ENCODE results near the gene ZDHHC1. TPM values are rescaled to one million over a fixed set of nuclear protein-coding genes. Genes with fewer than 3 reads are reported as not detected.

Gene ZDHHC1
- total RNA-seq, 2 donors from 2014 or later, result 15.0 to 28.7 TPM

DNA sequence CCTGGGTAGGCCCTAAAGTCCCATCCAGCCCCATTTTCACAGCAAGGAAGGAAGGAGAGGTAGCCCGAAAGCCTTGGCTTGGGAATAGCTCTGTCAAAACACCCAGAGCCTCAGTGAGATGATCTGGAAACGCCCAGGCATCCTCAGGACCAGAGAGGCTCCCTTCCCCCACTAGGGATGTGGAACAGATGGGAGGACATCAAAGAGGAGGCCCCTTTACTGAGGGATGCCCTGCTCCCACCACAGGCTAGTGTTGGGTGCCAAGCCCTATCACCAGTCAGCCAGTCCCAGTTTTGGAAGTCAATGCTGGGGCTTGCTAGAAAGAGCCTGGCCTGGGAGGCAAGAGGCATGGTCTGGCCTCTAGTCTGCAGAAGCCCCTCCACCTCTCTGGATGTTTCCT is 27.7 kb downstream of the ZDHHC1 start:
- no peak overlapping the region for H3K4me3 ChIP-seq
- no peaks in the 10 kb centered on the region for H3K36me3 ChIP-seq
- ATAC-seq (ENCODE audit: insufficient number of reproducible peaks, low FRiP score, low read depth), result no peak
- DNase-seq (ENCODE audit: low spot score), result no peak
- H3K27ac ChIP-seq, result no peak overlapping the region
- H3K27me3 ChIP-seq (replicated peaks; ENCODE audit: insufficient read depth), result no peaks in the 10 kb centered on the region
- TF ChIP-seq, protein P1, sequence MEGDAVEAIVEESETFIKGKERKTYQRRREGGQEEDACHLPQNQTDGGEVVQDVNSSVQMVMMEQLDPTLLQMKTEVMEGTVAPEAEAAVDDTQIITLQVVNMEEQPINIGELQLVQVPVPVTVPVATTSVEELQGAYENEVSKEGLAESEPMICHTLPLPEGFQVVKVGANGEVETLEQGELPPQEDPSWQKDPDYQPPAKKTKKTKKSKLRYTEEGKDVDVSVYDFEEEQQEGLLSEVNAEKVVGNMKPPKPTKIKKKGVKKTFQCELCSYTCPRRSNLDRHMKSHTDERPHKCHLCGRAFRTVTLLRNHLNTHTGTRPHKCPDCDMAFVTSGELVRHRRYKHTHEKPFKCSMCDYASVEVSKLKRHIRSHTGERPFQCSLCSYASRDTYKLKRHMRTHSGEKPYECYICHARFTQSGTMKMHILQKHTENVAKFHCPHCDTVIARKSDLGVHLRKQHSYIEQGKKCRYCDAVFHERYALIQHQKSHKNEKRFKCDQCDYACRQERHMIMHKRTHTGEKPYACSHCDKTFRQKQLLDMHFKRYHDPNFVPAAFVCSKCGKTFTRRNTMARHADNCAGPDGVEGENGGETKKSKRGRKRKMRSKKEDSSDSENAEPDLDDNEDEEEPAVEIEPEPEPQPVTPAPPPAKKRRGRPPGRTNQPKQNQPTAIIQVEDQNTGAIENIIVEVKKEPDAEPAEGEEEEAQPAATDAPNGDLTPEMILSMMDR (IDR thresholded peaks at IDR 0.05), result no peak
- no peaks in the 10 kb centered on the region for H3K9me3 ChIP-seq
- H3K4me1 ChIP-seq (ENCODE audit: control insufficient read depth in 1 of 2, low read depth in 2 of 2), result peaks cover 3 to 9% of the 10 kb centered on the region in 2 donors

DNA sequence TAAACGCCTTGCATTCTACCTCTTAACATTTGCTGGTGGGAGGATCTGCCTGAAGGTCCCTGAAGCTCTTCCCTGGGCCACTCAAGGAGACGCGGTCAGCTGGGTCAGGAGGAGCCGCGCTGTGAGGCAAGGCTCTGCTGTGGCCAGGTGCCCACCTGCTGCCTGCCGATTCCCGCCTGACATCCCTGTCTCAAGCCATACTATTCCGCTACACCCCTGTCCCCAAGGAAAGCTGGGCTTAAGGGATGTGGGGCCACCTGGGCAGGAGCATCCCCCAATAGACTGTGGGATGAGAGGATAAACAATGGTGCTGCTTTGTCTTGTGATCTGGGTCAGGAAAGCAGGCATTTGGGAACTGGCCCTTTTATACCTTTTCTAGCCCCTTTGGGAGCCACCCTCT is 28.1 kb downstream of the ZDHHC1 start:
- ATAC-seq (ENCODE audit: insufficient number of reproducible peaks, low FRiP score, low read depth), result no peak
- H3K27me3 ChIP-seq (replicated peaks; ENCODE audit: insufficient read depth), result no peaks in the 10 kb centered on the region
- peaks cover 2 to 5% of the 10 kb centered on the region in 2 donors for H3K4me1 ChIP-seq (ENCODE audit: control insufficient read depth in 1 of 2, low read depth in 2 of 2)
- no peak overlapping the region for H3K27ac ChIP-seq
- no peak for DNase-seq (ENCODE audit: low spot score)
- H3K4me3 ChIP-seq, result no peak overlapping the region
- no peaks in the 10 kb centered on the region for H3K9me3 ChIP-seq
- TF ChIP-seq, protein P1 (IDR thresholded peaks at IDR 0.05), result no peak
- H3K36me3 ChIP-seq, result no peaks in the 10 kb centered on the region

DNA sequence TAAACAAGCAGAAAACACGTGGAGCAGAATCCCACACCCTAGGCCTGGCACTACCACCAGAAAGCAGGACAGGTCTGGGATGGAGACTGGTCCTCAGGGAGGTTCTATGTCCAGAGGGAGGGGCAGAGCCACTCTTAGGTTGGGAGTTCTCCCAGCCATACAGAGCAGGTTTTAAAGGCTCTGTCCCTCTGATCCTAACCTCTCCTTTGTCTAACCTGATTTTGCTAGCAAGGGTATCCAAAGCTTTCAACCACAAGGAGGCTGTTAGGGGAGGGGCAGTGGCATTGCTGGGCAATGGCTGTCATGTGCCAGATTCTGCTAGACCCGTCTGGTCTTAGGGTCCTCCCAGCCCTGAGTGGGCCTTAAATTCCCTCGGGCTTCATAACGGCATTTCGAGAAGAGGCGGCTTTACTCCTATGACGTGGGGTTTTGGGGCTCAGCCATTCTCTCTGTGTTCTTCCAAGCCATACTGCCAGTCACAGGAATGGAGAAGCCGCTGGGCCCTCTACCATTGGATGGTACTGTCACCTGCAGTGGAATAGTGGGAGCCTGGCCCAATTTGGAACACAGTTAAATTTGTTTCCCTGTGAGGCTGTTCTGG is 28.7 kb downstream of the ZDHHC1 start:
- H3K4me3 ChIP-seq, result no peak overlapping the region
- H3K36me3 ChIP-seq, result no peaks in the 10 kb centered on the region
- no peak for ATAC-seq (ENCODE audit: insufficient number of reproducible peaks, low FRiP score, low read depth)
- H3K9me3 ChIP-seq, result no peaks in the 10 kb centered on the region
- no peaks in the 10 kb centered on the region for H3K4me1 ChIP-seq (ENCODE audit: control insufficient read depth in 1 of 2, low read depth in 2 of 2)
- no peak overlapping the region for H3K27ac ChIP-seq
- no peak for DNase-seq (ENCODE audit: low spot score)
- no peaks in the 10 kb centered on the region for H3K27me3 ChIP-seq (replicated peaks; ENCODE audit: insufficient read depth)
- TF ChIP-seq, protein P1 (IDR thresholded peaks at IDR 0.05), result no peak

DNA sequence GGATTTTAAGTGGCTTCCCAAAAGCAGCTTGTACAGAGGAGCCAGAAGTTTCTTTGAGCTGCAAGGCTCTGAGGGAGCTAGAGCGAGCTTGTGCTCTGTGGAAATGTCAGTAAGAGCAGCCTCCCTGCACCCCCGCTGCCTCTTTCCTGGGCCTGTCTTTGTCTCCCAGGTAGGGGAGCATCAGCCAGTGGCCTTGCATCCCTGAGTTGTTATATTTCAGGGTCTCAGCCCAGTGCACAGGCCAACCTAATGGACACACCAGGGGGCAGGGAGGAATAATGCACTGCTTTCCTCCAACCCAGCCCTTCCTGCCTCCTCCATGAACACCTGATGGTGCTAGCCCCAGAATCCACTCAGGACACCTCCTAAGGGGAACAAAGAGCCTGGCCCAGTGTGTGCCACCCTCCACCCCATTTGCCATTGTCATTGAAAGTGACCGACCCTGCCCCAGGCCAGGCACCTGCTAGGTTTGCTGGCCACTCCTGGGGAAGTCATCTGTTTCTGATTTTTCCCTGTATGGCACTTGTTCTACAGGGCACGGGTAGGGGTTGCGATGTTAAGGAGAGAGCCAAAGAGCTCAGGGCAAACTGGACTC is 29.3 kb downstream of the ZDHHC1 start:
- no peaks in the 10 kb centered on the region for H3K9me3 ChIP-seq
- H3K36me3 ChIP-seq, result no peaks in the 10 kb centered on the region
- H3K4me3 ChIP-seq, result no peak overlapping the region
- no peak overlapping the region for H3K27ac ChIP-seq
- H3K27me3 ChIP-seq (replicated peaks; ENCODE audit: insufficient read depth), result no peaks in the 10 kb centered on the region
- no peak for ATAC-seq (ENCODE audit: insufficient number of reproducible peaks, low FRiP score, low read depth)
- TF ChIP-seq, protein P1 (IDR thresholded peaks at IDR 0.05), result no peak
- DNase-seq (ENCODE audit: low spot score), result no peak
- no peaks in the 10 kb centered on the region for H3K4me1 ChIP-seq (ENCODE audit: control insufficient read depth in 1 of 2, low read depth in 2 of 2)

DNA sequence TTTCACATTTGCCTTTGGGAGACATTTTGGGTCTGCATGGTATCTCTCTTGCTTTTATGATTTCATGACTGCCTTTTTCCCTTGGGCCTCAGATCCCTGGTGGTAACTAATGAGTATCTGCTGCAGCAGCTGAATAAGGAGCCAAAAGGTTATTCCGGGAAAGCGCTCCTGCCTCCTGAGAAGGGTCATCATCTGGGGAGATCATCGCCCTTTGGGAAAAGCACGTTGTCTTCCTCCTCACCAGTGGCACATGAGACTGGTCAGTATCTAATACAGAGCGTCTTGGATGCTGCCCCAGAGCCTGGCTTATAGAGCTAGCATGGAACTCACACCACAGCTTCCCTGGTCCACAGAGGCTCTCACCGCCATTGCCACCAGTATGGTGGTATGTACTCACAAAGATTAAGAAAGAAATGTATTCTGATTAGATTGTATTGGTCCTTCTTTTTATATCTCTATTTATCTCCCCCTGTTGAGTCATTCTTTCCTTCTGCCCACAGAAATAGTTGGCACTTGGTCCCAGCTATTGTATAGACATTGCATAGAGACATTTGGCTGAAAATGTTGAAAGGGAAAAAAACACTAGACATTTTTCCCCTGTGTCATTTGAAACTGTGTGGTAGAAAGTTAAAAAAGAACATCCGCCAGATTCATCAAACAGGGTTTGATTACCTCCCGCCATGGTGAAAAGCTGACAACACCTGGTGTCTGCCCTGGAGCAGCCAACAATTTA is 31.3 kb downstream of the ZDHHC1 start:
- H3K36me3 ChIP-seq, result no peaks in the 10 kb centered on the region
- TF ChIP-seq, protein P1 (IDR thresholded peaks at IDR 0.05), result no peak
- no peak overlapping the region for H3K27ac ChIP-seq
- H3K4me3 ChIP-seq, result no peak overlapping the region
- H3K4me1 ChIP-seq (ENCODE audit: control insufficient read depth in 1 of 2, low read depth in 2 of 2), result no peaks in the 10 kb centered on the region
- ATAC-seq (ENCODE audit: insufficient number of reproducible peaks, low FRiP score, low read depth), result no peak
- no peaks in the 10 kb centered on the region for H3K27me3 ChIP-seq (replicated peaks; ENCODE audit: insufficient read depth)
- DNase-seq (ENCODE audit: low spot score), result no peak
- no peaks in the 10 kb centered on the region for H3K9me3 ChIP-seq
